Neural progenitor cell (in vitro differentiated cells): ENCODE measurements around the gene ZNF280A. TPM values are rescaled to one million over a fixed set of nuclear protein-coding genes. Genes with fewer than 3 reads are reported as not detected.
"Not testable (repeated sequence)": the region's sequence is repeated elsewhere in the genome, so short reads cannot be mapped to it uniquely, and the experiment has no call there.

Experiments
- DNase-seq: peaks from one replicate; pipeline ENCODE4 v3.0.0-alpha.2; 2016; ENCODE audit warnings: low spot score
- H2AFZ ChIP-seq: fragments of 200-600 bp; sonication (generic); replicated peaks from 2 replicates; pipeline ENCODE4 v1.6.1; 2016; ENCODE audit warnings: antibody characterized with exemption
- H3F3A ChIP-seq: fragments of 200-600 bp; sonication (generic); 2 replicates; pipeline ENCODE4 v1.6.1; 2016; ENCODE audit warnings: antibody characterized with exemption, low read depth
- H3K27ac ChIP-seq: fragments of 200-600 bp; sonication (generic); 2 replicates; pipeline ENCODE4 v1.5.1; 2016; ENCODE audit warnings: mild to moderate bottlenecking
- H3K27me3 ChIP-seq: fragments of 200-600 bp; sonication (generic); 2 replicates; pipeline ENCODE4 v1.6.1; 2016; ENCODE audit warnings: mild to moderate bottlenecking, moderate library complexity
- H3K36me3 ChIP-seq: fragments of 200-600 bp; sonication (generic); 2 replicates; pipeline ENCODE4 v1.5.1; 2016
- H3K4me1 ChIP-seq: fragments of 200-600 bp; sonication (generic); 2 replicates; pipeline ENCODE4 v1.6.1; 2016; ENCODE audit warnings: mixed run types
- H3K4me2 ChIP-seq: fragments of 200-600 bp; sonication (generic); 2 replicates; pipeline ENCODE4 v1.6.1; 2016
- H3K4me3 ChIP-seq: fragments of 200-600 bp; sonication (generic); 2 replicates; pipeline ENCODE4 v1.5.1; 2016
- H3K79me2 ChIP-seq: fragments of 200-600 bp; sonication (generic); 2 replicates; pipeline ENCODE4 v1.6.1; 2016; ENCODE audit warnings: low read depth
- H3K9ac ChIP-seq: fragments of 200-600 bp; sonication (generic); 2 replicates; pipeline ENCODE4 v1.6.1; 2016
- H3K9me3 ChIP-seq: fragments of 200-600 bp; sonication (generic); 2 replicates; pipeline ENCODE4 v1.5.1; 2016; ENCODE audit warnings: low read depth
- H4K20me1 ChIP-seq: fragments of 200-600 bp; sonication (generic); 2 replicates; pipeline ENCODE4 v1.6.1; 2016; ENCODE audit warnings: low read depth
- H3K27ac Mint-ChIP-seq: 3 replicates; pipeline ENCODE4 v1.8.0; 2021; ENCODE audit warnings: mixed read lengths
- H3K27me3 Mint-ChIP-seq: 2 replicates; pipeline ENCODE4 v1.8.0; 2022; ENCODE audit warnings: low read depth, mild to moderate bottlenecking, inconsistent platforms, moderate library complexity, mixed read lengths; ENCODE audit not compliant: insufficient read depth
- H3K36me3 Mint-ChIP-seq: 3 replicates; pipeline ENCODE4 v1.8.0; 2021; ENCODE audit warnings: mixed read lengths
- H3K4me1 Mint-ChIP-seq: 3 replicates; pipeline ENCODE4 v1.8.0; 2021; ENCODE audit warnings: mixed read lengths
- H3K4me3 Mint-ChIP-seq: 3 replicates; pipeline ENCODE4 v1.8.0; 2021; ENCODE audit warnings: mild to moderate bottlenecking, moderate library complexity, mixed read lengths
- H3K9me3 Mint-ChIP-seq: 3 replicates; pipeline ENCODE4 v1.8.0; 2020; ENCODE audit warnings: mixed read lengths
- CTCF ChIP-seq: fragments of 200-600 bp; sonication (generic); IDR thresholded peaks from 2 replicates; pipeline ENCODE4 v1.5.1; 2017; ENCODE audit warnings: antibody characterized with exemption, mild to moderate bottlenecking
- EZH2 ChIP-seq: fragments of 200-600 bp; sonication (generic); IDR thresholded peaks from 2 replicates; pipeline ENCODE4 v1.6.1; 2017; ENCODE audit warnings: antibody characterized with exemption, mild to moderate bottlenecking, moderate library complexity
- EZH2phosphoT487 ChIP-seq: fragments of 200-600 bp; sonication (generic); IDR thresholded peaks from 2 replicates; pipeline ENCODE4 v1.6.1; 2017; ENCODE audit warnings: antibody characterized with exemption
- total RNA-seq: library from RNA; depleted of rRNA; stranded (reverse); fragments of >200 nt; gene quantifications from 2 replicates; pipeline ENCODE4 v1.2.3, GENCODE V29; 2015; ENCODE audit warnings: low replicate concordance

The ZNF280A gene
- total RNA-seq, 1 donor from 2014 or later = 3.7 TPM

GRCh38 chr22:22498267-22498666, 21.8 kb downstream of the ZNF280A start:
- peaks cover 51% of the 10 kb centered on the region for H3K79me2 ChIP-seq
- no peak overlapping the region for H2AFZ ChIP-seq
- H3K27ac Mint-ChIP-seq = no peak overlapping the region
- no peaks in the 10 kb centered on the region for H3K9me3 Mint-ChIP-seq
- no peaks in the 10 kb centered on the region for H3K4me1 Mint-ChIP-seq
- H3K27me3 ChIP-seq = no peaks in the 10 kb centered on the region
- no peak overlapping the region for H3K27ac ChIP-seq
- H3K36me3 Mint-ChIP-seq = peaks cover 39% of the 10 kb centered on the region
- no peak overlapping the region for H3K9ac ChIP-seq
- TF ChIP-seq CTCF (no peak), EZH2phosphoT487 (no peak), EZH2 (no peak)
- peaks cover 3% of the 10 kb centered on the region for H3K27me3 Mint-ChIP-seq
- no peaks in the 10 kb centered on the region for H3K9me3 ChIP-seq
- H4K20me1 ChIP-seq = peaks cover 36% of the 10 kb centered on the region
- H3K4me2 ChIP-seq = no peak overlapping the region
- no peak for DNase-seq
- no peaks in the 10 kb centered on the region for H3K4me1 ChIP-seq
- H3K36me3 ChIP-seq = no peaks in the 10 kb centered on the region
- no peaks in the 10 kb centered on the region for H3F3A ChIP-seq
- no peak overlapping the region for H3K4me3 ChIP-seq
- H3K4me3 Mint-ChIP-seq = no peak overlapping the region

- not testable (repeated sequence) for H3K4me2 ChIP-seq, H2AFZ ChIP-seq, H3K4me1 Mint-ChIP-seq, H3K4me3 ChIP-seq, H3K4me3 Mint-ChIP-seq, DNase-seq, H3K36me3 ChIP-seq, H3F3A ChIP-seq, H3K27ac Mint-ChIP-seq, H3K9me3 Mint-ChIP-seq, H3K9ac ChIP-seq, H3K27me3 Mint-ChIP-seq, H3K9me3 ChIP-seq, H3K27ac ChIP-seq, H3K27me3 ChIP-seq, H3K4me1 ChIP-seq
- Histone ChIP-seq H3K79me2 (peaks cover 11% of the 10 kb centered on the region), H4K20me1 (peaks cover 12% of the 10 kb centered on the region)
- H3K36me3 Mint-ChIP-seq = peaks cover 40% of the 10 kb centered on the region
Observed at GRCh38 chr22:22491589-22491988, 28.5 kb downstream of the ZNF280A start.

- H3K9me3 Mint-ChIP-seq = no peaks in the 10 kb centered on the region
Observed at GRCh38 chr22:22488736-22489135, 31.3 kb downstream of the ZNF280A start.

More at GRCh38 chr22:22488736-22489135, 31.3 kb downstream of the ZNF280A start:
- H3K4me1 Mint-ChIP-seq = no peaks in the 10 kb centered on the region
- H3K27ac Mint-ChIP-seq = no peak overlapping the region
- H3K4me3 Mint-ChIP-seq = no peak overlapping the region
- H3K4me2 ChIP-seq = no peak overlapping the region
- H3K79me2 ChIP-seq = no peaks in the 10 kb centered on the region
- peaks cover 2% of the 10 kb centered on the region for H3K27me3 Mint-ChIP-seq
- no peaks in the 10 kb centered on the region for H3F3A ChIP-seq
- DNase-seq = no peak
- TF ChIP-seq EZH2 (no peak), EZH2phosphoT487 (no peak), CTCF (no peak)
- H3K27me3 ChIP-seq = no peaks in the 10 kb centered on the region
- H3K36me3 Mint-ChIP-seq = peaks cover 45% of the 10 kb centered on the region
- no peak overlapping the region for H3K9ac ChIP-seq
- no peak overlapping the region for H3K27ac ChIP-seq
- H3K36me3 ChIP-seq = peaks cover 2% of the 10 kb centered on the region
- H2AFZ ChIP-seq = no peak overlapping the region
- H3K4me3 ChIP-seq = no peak overlapping the region
- H4K20me1 ChIP-seq = peaks cover 14% of the 10 kb centered on the region
- no peaks in the 10 kb centered on the region for H3K9me3 ChIP-seq
- no peaks in the 10 kb centered on the region for H3K4me1 ChIP-seq
